Sigmoid colon (tissue), 7 donors: Measurements from ENCODE around the gene NFIB. TPM values are rescaled to one million over a fixed set of nuclear protein-coding genes. Genes with fewer than 3 reads are reported as not detected.

Source experiments
- DNase-seq: peaks from one replicate; pipeline ENCODE4 v3.0.0-alpha.2; 2019
- H3K27ac ChIP-seq, 4 donors: fragments of 200-600 bp; sonication (generic); one replicate each; pipeline ENCODE4 v1.5.1; 2016 to 2019; ENCODE audit warnings: mild to moderate bottlenecking in 1 of 4
- H3K27me3 ChIP-seq, 3 donors: fragments of 200-600 bp; sonication (generic); one replicate each; pipeline ENCODE4 v1.5.1; 2019; ENCODE audit warnings: mild to moderate bottlenecking in 1 of 3
- H3K36me3 ChIP-seq, 4 donors: fragments of 200-600 bp; sonication (generic); one replicate each; pipeline ENCODE4 v1.5.1; 2016 to 2019
- H3K4me1 ChIP-seq, 4 donors: fragments of 200-600 bp; sonication (generic); one replicate each; pipeline ENCODE4 v1.5.1; 2017 to 2019
- H3K4me3 ChIP-seq, 4 donors: fragments of 200-600 bp; sonication (generic); one replicate each; pipeline ENCODE4 v1.5.1; 2017 to 2019; ENCODE audit warnings: mild to moderate bottlenecking in 2 of 4, moderate library complexity in 1 of 4
- H3K9me3 ChIP-seq, 4 donors: fragments of 200-600 bp in 3 of 4; sonication (generic) in 3 of 4; one replicate each; pipeline versions ENCODE4 v1.5.1 to v1.6.1; 2013 to 2019
- CTCF ChIP-seq, 4 experiments: fragments of 450-650 bp in 3 of 4; fragments of 200-600 bp in 1 of 4; IDR thresholded peaks; one replicate each; pipeline ENCODE4 v1.5.1; 2016 to 2019; ENCODE audit warnings: antibody characterized with exemption in 4 of 4, mild to moderate bottlenecking in 3 of 4, moderate library complexity in 2 of 4
- EP300 ChIP-seq, 4 donors: sonication (generic); formaldehyde crosslinking; IDR thresholded peaks; one replicate each; pipeline ENCODE4 v1.6.1; 2017; ENCODE audit warnings: antibody characterized with exemption in 4 of 4
- POLR2A ChIP-seq, 2 donors: fragments of 450-650 bp; IDR thresholded peaks; one replicate each; pipeline ENCODE4 v1.6.1; 2016; ENCODE audit warnings: antibody characterized with exemption in 2 of 2, mild to moderate bottlenecking in 2 of 2, moderate library complexity in 2 of 2
- POLR2AphosphoS5 ChIP-seq, 4 donors: sonication (generic); formaldehyde crosslinking; IDR thresholded peaks; one replicate each; pipeline ENCODE4 v1.6.1; 2017; ENCODE audit warnings: antibody characterized with exemption in 4 of 4
- WGBS, 2 donors: extraction: QIAGEN DNeasy Blood & Tissue Kit; methylation state at CpG; one replicate each; pipeline ENCODE4 v1.1.7; 2013; 5-methylcytosine and 5-hydroxymethylcytosine counted together
- intact Hi-C: fragments of 100-400 bp; cut with DNase I; formaldehyde crosslinking; loops from one replicate; pipeline ENCODE4 v1.15.1; 2023
- polyA plus RNA-seq, 3 donors: library from polyadenylated mRNA; stranded (reverse); fragments of 200-250 nt; gene quantifications; one replicate each; pipeline ENCODE4 v1.2.3, GENCODE V29; 2013
- total RNA-seq, 4 donors: library from RNA; depleted of rRNA; stranded (reverse); fragments of >200 nt; gene quantifications; one replicate each; pipeline ENCODE4 v1.1.0, GENCODE V29; 2016
- donor health status: healthy with polysubstance abuse.
- donor health status: Bipolar disorder and iron deficiency.
- donor health status: healthy.

Gene NFIB
- total and polyA plus RNA-seq, 7 donors: 3.7 to 129 (median 45.3) TPM

- no peaks in the 10 kb centered on the region for H3K27me3 ChIP-seq
- WGBS, 2 donors: 71 to 79% methylated on average over 8 of the region's 8 CpGs
- peaks cover 0 to 73% (median 42%) of the 10 kb centered on the region in 4 donors for H3K4me1 ChIP-seq
- no peak for DNase-seq
- no peaks in the 10 kb centered on the region for H3K36me3 ChIP-seq
- TF ChIP-seq EP300 (IDR thresholded peaks at IDR 0.05): no peak
- no peak for TF ChIP-seq POLR2A (IDR thresholded peaks at IDR 0.05)
- TF ChIP-seq POLR2AphosphoS5 (IDR thresholded peaks at IDR 0.05): no peak
- TF ChIP-seq CTCF (IDR thresholded peaks at IDR 0.05): no peak
- no peak overlapping the region for H3K27ac ChIP-seq
- H3K4me3 ChIP-seq: no peak overlapping the region
- H3K9me3 ChIP-seq: no peaks in the 10 kb centered on the region
- intact Hi-C loops: loop anchor here (5.0 kb wide), 1 partner anchor 63 kb away; no protein-coding TSS in a partner anchor
Observed at GRCh38 chr9:14209399-14210345, 104.3 kb downstream of the NFIB start.

GRCh38 chr9:14207352-14207995 lies 106.5 kb downstream of the NFIB start:
- H3K4me1 ChIP-seq: peaks cover 0 to 71% (median 50%) of the 10 kb centered on the region in 4 donors
- intact Hi-C loops: loop anchor here (5.0 kb wide), 1 partner anchor 65 kb away; no protein-coding TSS in a partner anchor

GRCh38 chr9:14205463-14205862 lies 108.5 kb downstream of the NFIB start:
- no peaks in the 10 kb centered on the region for H3K9me3 ChIP-seq
- no peak overlapping the region for H3K4me3 ChIP-seq
- H3K36me3 ChIP-seq: no peaks in the 10 kb centered on the region
- TF ChIP-seq POLR2AphosphoS5 (IDR thresholded peaks at IDR 0.05) (peak in 2 of 4 donors; percentile 15 to 25), EP300 (IDR thresholded peaks at IDR 0.05) (no peak)
- peak overlapping the region; percentile 55 to 83 (median 76) for H3K27ac ChIP-seq
- 95% methylated on average over 1 of the region's 1 CpG for WGBS, 2 donors
- H3K27me3 ChIP-seq: no peaks in the 10 kb centered on the region
- intact Hi-C loops: loop anchor here (5.0 kb wide), 1 partner anchor 67 kb away; no protein-coding TSS in a partner anchor
- no peak for DNase-seq
- H3K4me1 ChIP-seq: peaks cover 0 to 77% (median 51%) of the 10 kb centered on the region in 4 donors

More at GRCh38 chr9:14207352-14207995, 106.5 kb downstream of the NFIB start:
- TF ChIP-seq POLR2AphosphoS5 (IDR thresholded peaks at IDR 0.05) (no peak), EP300 (IDR thresholded peaks at IDR 0.05) (no peak), POLR2A (IDR thresholded peaks at IDR 0.05) (no peak), CTCF (IDR thresholded peaks at IDR 0.05) (no peak)
- Histone ChIP-seq H3K27ac (no peak overlapping the region), H3K27me3 (no peaks in the 10 kb centered on the region), H3K36me3 (no peaks in the 10 kb centered on the region), H3K4me3 (no peak overlapping the region), H3K9me3 (no peaks in the 10 kb centered on the region)
- 79 to 83% methylated on average over 6 of the region's 6 CpGs for WGBS, 2 donors
- no peak for DNase-seq

- intact Hi-C loops: loop anchor here (5.0 kb wide), 1 partner anchor 109 kb away; the partner anchor contains the start of gene NFIB
- peak overlapping the region; percentile 64 to 83 (median 76) for H3K27ac ChIP-seq
- WGBS, 2 donors: 13 to 50% methylated on average over 12 of the region's 12 CpGs
- H3K9me3 ChIP-seq: no peaks in the 10 kb centered on the region
- peaks cover 0 to 85% (median 56%) of the 10 kb centered on the region in 4 donors for H3K4me1 ChIP-seq
- TF ChIP-seq EP300 (IDR thresholded peaks at IDR 0.05): no peak
- no peak for TF ChIP-seq CTCF (IDR thresholded peaks at IDR 0.05)
- peak in 3 of 4 donors; percentile 24 to 68 (median 67) for TF ChIP-seq POLR2AphosphoS5 (IDR thresholded peaks at IDR 0.05)
- TF ChIP-seq POLR2A (IDR thresholded peaks at IDR 0.05): no peak
- H3K36me3 ChIP-seq: no peaks in the 10 kb centered on the region
- H3K27me3 ChIP-seq: no peaks in the 10 kb centered on the region
- DNase-seq: peak; percentile 88
- peak overlapping the region in 2 of 4 donors; percentile 1 to 7 for H3K4me3 ChIP-seq
Observed at GRCh38 chr9:14203356-14204056, 110.4 kb downstream of the NFIB start.
